ENCODE measurements around the gene AFM.

The AFM gene

GRCh38 chr4:73487233-73487632, 5.7 kb downstream of the AFM start:
- ChIA-PET CTCF (no interaction called here), POLR2A (no interaction called here)
- TF ChIP-seq NFRKB (IDR thresholded peaks at IDR 0.05): no peak
- TF ChIP-seq TARDBP (IDR thresholded peaks at IDR 0.05): no peak
- no peak for TF ChIP-seq FOXA1 (IDR thresholded peaks at IDR 0.05)
- TF ChIP-seq FOXM1 (IDR thresholded peaks at IDR 0.05; ENCODE audit: borderline replicate concordance): no peak
- TF ChIP-seq BHLHE40 (IDR thresholded peaks at IDR 0.05; ENCODE audit: borderline replicate concordance): no peak
- no peak for TF ChIP-seq ZNF384 (IDR thresholded peaks at IDR 0.05)
- no peak for TF ChIP-seq SUZ12 (IDR thresholded peaks at IDR 0.05)
- TF ChIP-seq SP1 (IDR thresholded peaks at IDR 0.05): no peak
- TF ChIP-seq LEF1 (IDR thresholded peaks at IDR 0.05; ENCODE audit: borderline replicate concordance): no peak
- no peak for TF ChIP-seq HDGF (IDR thresholded peaks at IDR 0.05; ENCODE audit: borderline replicate concordance)
- TF ChIP-seq PKNOX1 (IDR thresholded peaks at IDR 0.05): no peak
- no peak for DNase-seq (ENCODE audit: extremely low spot score)

DNA sequence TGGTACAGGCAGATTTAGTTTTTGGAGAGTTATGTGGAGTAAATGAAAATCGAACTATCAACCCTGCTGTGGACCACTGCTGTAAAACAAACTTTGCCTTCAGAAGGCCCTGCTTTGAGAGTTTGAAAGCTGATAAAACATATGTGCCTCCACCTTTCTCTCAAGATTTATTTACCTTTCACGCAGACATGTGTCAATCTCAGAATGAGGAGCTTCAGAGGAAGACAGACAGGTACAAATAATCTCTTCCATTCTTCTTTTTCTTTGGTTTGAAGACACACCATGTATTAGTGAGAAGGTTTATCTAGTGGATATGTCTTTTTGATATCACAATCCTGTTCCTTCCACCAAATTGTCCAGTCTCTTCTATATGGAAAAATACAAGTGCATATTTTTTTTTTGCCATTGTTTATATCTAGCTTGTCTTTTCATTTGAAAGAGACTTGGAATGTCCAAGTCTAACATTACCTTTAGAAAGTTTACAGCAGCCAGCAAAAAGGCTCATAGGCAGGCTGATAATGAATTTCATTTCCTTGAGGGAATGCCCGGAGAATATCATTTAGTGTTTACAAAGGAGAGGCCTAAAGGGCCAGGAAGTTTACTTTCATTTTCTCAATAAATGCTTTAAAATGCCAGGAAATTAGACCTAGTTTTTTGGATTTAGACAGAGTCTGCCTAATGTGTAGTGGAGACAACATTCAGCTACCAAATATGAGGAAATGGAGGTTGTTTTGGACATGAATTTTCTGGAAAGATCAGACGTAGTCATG, 18.6 kb downstream of the AFM start:
- no peak for DNase-seq (ENCODE audit: extremely low spot score)
- ChIA-PET CTCF (no interaction called here), POLR2A (no interaction called here)
- TF ChIP-seq FOXA1 (IDR thresholded peaks at IDR 0.05) (no peak), CTBP1 (IDR thresholded peaks at IDR 0.05; ENCODE audit: borderline replicate concordance) (no peak), ZNF384 (IDR thresholded peaks at IDR 0.05) (no peak), SUZ12 (IDR thresholded peaks at IDR 0.05) (no peak), HDGF (IDR thresholded peaks at IDR 0.05; ENCODE audit: borderline replicate concordance) (no peak), SP1 (IDR thresholded peaks at IDR 0.05) (no peak), LEF1 (IDR thresholded peaks at IDR 0.05; ENCODE audit: borderline replicate concordance) (no peak), TARDBP (IDR thresholded peaks at IDR 0.05) (no peak)

- CTCF ChIA-PET: no interaction called here
Observed at GRCh38 chr4:73501664-73502265, 20.2 kb downstream of the AFM start.

DNA sequence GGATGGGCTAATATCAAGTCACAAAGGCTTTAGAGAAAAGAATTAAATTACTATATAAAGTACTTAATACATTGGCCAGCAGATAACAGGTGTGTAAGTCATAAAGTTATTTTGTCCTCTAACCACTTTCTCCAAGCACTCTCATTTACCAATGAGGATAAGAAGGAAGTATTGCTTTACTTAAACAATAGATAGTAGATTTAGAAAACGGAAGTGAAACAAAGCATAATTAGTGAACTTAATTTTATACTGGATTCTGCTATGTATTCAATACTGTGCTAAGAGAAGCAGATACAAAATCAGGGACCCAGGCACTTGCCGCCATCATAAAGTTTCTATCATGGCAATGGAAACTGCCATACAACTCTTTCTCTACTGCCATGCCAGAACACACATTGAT, 24.0 kb downstream of the AFM start:
- CTCF ChIA-PET: no interaction called here
- POLR2A ChIA-PET: no interaction called here
- TF ChIP-seq L3MBTL2 (conservative IDR thresholded peaks at IDR 0.05) (no peak), ZNF384 (IDR thresholded peaks at IDR 0.05) (no peak), BHLHE40 (IDR thresholded peaks at IDR 0.05; ENCODE audit: borderline replicate concordance) (no peak), ELF4 (IDR thresholded peaks at IDR 0.05) (no peak)
- DNase-seq (ENCODE audit: extremely low spot score): no peak

More at GRCh38 chr4:73501664-73502265, 20.2 kb downstream of the AFM start:
- TF ChIP-seq HDGF (IDR thresholded peaks at IDR 0.05; ENCODE audit: borderline replicate concordance) (no peak), FOXK2 (IDR thresholded peaks at IDR 0.05) (no peak), PKNOX1 (IDR thresholded peaks at IDR 0.05) (no peak), FOXM1 (IDR thresholded peaks at IDR 0.05; ENCODE audit: borderline replicate concordance) (no peak)
- DNase-seq (ENCODE audit: extremely low spot score): no peak
- POLR2A ChIA-PET: no interaction called here

GRCh38 chr4:73507541-73507940, 26.0 kb downstream of the AFM start:
- CTCF ChIA-PET: interaction anchor here (0.6 kb wide), 1 partner anchor 998 kb away, joined by 3 read pairs; no protein-coding TSS in a partner anchor
- no peak for DNase-seq (ENCODE audit: extremely low spot score)
- TF ChIP-seq ZNF384 (IDR thresholded peaks at IDR 0.05): no peak
- no peak for TF ChIP-seq BHLHE40 (IDR thresholded peaks at IDR 0.05; ENCODE audit: borderline replicate concordance)
- no peak for TF ChIP-seq FOXM1 (IDR thresholded peaks at IDR 0.05; ENCODE audit: borderline replicate concordance)
- TF ChIP-seq ELF4 (IDR thresholded peaks at IDR 0.05): no peak
- no peak for TF ChIP-seq TARDBP (IDR thresholded peaks at IDR 0.05)
- no peak for TF ChIP-seq FOXA1 (IDR thresholded peaks at IDR 0.05)
- TF ChIP-seq LEF1 (IDR thresholded peaks at IDR 0.05; ENCODE audit: borderline replicate concordance): no peak
- TF ChIP-seq HDGF (IDR thresholded peaks at IDR 0.05; ENCODE audit: borderline replicate concordance): no peak
- TF ChIP-seq ARNT (IDR thresholded peaks at IDR 0.05): no peak
- POLR2A ChIA-PET: interaction anchor here (1.0 kb wide), 1 partner anchor 940 kb away, joined by 3 read pairs; no protein-coding TSS in a partner anchor

DNA sequence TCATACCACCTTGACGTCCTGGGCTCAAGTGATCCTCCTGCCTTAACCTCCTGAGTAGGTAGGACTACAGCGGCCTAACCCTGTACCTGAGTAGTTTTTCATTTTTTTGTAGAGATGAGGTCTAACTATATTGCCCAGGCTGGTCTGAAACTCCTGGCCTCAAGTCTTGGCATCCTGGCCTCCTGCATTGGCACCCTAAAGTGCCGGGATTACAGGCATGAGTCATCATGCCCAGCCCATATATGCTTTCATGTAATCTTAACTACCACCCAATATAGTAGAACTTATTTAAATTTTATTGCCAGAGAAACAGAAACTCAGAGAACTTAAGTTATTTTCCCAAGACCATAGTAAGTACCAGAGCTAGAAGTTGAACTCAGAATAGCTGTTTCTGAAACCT, 27.1 kb downstream of the AFM start:
- CTCF ChIA-PET: interaction anchor here (0.6 kb wide), 1 partner anchor 305 kb away, joined by 3 read pairs; no protein-coding TSS in a partner anchor
- POLR2A ChIA-PET: no interaction called here
- TF ChIP-seq SUZ12 (IDR thresholded peaks at IDR 0.05) (no peak), HDGF (IDR thresholded peaks at IDR 0.05; ENCODE audit: borderline replicate concordance) (no peak), ELF4 (IDR thresholded peaks at IDR 0.05) (no peak), CTBP1 (IDR thresholded peaks at IDR 0.05; ENCODE audit: borderline replicate concordance) (no peak), FOXK2 (IDR thresholded peaks at IDR 0.05) (no peak), NFRKB (IDR thresholded peaks at IDR 0.05) (no peak), SP1 (IDR thresholded peaks at IDR 0.05) (no peak), ARNT (IDR thresholded peaks at IDR 0.05) (no peak), FOXM1 (IDR thresholded peaks at IDR 0.05; ENCODE audit: borderline replicate concordance) (no peak), LEF1 (IDR thresholded peaks at IDR 0.05; ENCODE audit: borderline replicate concordance) (no peak), BHLHE40 (IDR thresholded peaks at IDR 0.05; ENCODE audit: borderline replicate concordance) (no peak), FOXA1 (IDR thresholded peaks at IDR 0.05) (no peak), TARDBP (IDR thresholded peaks at IDR 0.05) (no peak), PKNOX1 (IDR thresholded peaks at IDR 0.05) (no peak), ZNF384 (IDR thresholded peaks at IDR 0.05) (no peak), L3MBTL2 (conservative IDR thresholded peaks at IDR 0.05) (no peak)
- DNase-seq (ENCODE audit: extremely low spot score): no peak
